OCI-LY3 (cell line): Measurements from ENCODE around the gene EML4.

Experiments used
- EZH2phosphoT487 ChIP-seq: fragments of 200-600 bp; shearing (Covaris generic); IDR thresholded peaks from 2 replicates; pipeline ENCODE4 v1.6.1; 2018; ENCODE audit warnings: antibody characterized with exemption, mixed run types, low read depth
- TF ChIP-seq, protein P1 (sequence below): fragments of 200-600, 300-600 bp; sonication (generic); IDR thresholded peaks from 2 replicates; pipeline ENCODE4 v1.5.1; 2014; ENCODE audit warnings: antibody characterized with exemption, low read length, low read depth

DNA sequence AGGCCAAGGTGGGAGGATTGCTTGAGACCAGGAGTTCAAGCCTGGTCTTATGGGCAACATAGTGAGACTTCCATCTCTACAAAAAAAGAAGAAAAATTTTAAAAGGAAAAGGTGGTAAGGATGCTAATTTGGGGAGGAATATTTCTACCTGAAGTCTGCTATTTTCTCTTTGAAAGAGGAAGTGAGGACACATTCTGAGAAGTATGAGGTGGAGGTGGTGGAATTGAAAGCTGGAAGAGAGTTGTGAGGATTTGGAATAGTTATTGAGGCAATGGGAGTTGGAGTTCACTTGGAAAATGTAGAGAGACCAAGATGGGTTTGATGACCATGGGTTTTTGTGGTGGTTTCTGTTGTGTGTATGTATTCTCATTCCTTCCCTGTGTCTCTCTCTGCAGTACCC is 29.3 kb downstream of the EML4 start:
- TF ChIP-seq EZH2phosphoT487, result no peak
- TF ChIP-seq, protein P1, sequence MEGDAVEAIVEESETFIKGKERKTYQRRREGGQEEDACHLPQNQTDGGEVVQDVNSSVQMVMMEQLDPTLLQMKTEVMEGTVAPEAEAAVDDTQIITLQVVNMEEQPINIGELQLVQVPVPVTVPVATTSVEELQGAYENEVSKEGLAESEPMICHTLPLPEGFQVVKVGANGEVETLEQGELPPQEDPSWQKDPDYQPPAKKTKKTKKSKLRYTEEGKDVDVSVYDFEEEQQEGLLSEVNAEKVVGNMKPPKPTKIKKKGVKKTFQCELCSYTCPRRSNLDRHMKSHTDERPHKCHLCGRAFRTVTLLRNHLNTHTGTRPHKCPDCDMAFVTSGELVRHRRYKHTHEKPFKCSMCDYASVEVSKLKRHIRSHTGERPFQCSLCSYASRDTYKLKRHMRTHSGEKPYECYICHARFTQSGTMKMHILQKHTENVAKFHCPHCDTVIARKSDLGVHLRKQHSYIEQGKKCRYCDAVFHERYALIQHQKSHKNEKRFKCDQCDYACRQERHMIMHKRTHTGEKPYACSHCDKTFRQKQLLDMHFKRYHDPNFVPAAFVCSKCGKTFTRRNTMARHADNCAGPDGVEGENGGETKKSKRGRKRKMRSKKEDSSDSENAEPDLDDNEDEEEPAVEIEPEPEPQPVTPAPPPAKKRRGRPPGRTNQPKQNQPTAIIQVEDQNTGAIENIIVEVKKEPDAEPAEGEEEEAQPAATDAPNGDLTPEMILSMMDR, result no peak
